HG03139 (cell line): ENCODE data around the gene SLC38A2.

Source experiments
- ATAC-seq: cut with Tn5 transposase; IDR thresholded peaks from one replicate; pipeline ENCODE4 v1.9.1; 2021; ENCODE audit not compliant: unreplicated experiment

Gene SLC38A2

GRCh38 chr12:46395388-46395787, 22.8 kb upstream of the SLC38A2 start:
- no peak for ATAC-seq

GRCh38 chr12:46391630-46392029, 19.1 kb upstream of the SLC38A2 start:
- no peak for ATAC-seq

GRCh38 chr12:46390881-46391280, 18.3 kb upstream of the SLC38A2 start:
- no peak for ATAC-seq

GRCh38 chr12:46390304-46390703, 17.7 kb upstream of the SLC38A2 start:
- ATAC-seq, result no peak

GRCh38 chr12:46389031-46389616, 16.6 kb upstream of the SLC38A2 start:
- no peak for ATAC-seq

- ATAC-seq, result peak; percentile 59
Observed at GRCh38 chr12:46388427-46389021, 16.0 kb upstream of the SLC38A2 start.

- ATAC-seq, result no peak
Observed at GRCh38 chr12:46387670-46388069, 15.1 kb upstream of the SLC38A2 start.

- no peak for ATAC-seq
Observed at GRCh38 chr12:46386877-46387629, 14.5 kb upstream of the SLC38A2 start.

GRCh38 chr12:46386360-46386867, 13.8 kb upstream of the SLC38A2 start:
- no peak for ATAC-seq

- no peak for ATAC-seq
Observed at GRCh38 chr12:46385438-46385837, 12.9 kb upstream of the SLC38A2 start.

GRCh38 chr12:46384451-46385309, 12.1 kb upstream of the SLC38A2 start:
- no peak for ATAC-seq

- peak; percentile 30 for ATAC-seq
Observed at GRCh38 chr12:46383654-46384450, 11.3 kb upstream of the SLC38A2 start.

- peak; percentile 71 for ATAC-seq
Observed at GRCh38 chr12:46382964-46383653, 10.5 kb upstream of the SLC38A2 start.

GRCh38 chr12:46382408-46382963, 9.9 kb upstream of the SLC38A2 start:
- ATAC-seq, result no peak

GRCh38 chr12:46380881-46381280, 8.3 kb upstream of the SLC38A2 start:
- ATAC-seq, result no peak

GRCh38 chr12:46380022-46380796, 7.6 kb upstream of the SLC38A2 start:
- ATAC-seq, result no peak

- ATAC-seq, result no peak
Observed at GRCh38 chr12:46379352-46379751, 6.8 kb upstream of the SLC38A2 start.

- ATAC-seq, result no peak
Observed at GRCh38 chr12:46378530-46378929, 6.0 kb upstream of the SLC38A2 start.

GRCh38 chr12:46377678-46378077, 5.1 kb upstream of the SLC38A2 start:
- no peak for ATAC-seq
